ENCODE measurements around the gene KRT85.
A peak's percentile ranks its signal among the peaks of the same experiment; 100 is the strongest.
"Not testable (repeated sequence)": the region's sequence is repeated elsewhere in the genome, so short reads cannot be mapped to it uniquely, and the experiment has no call there.

KRT85 gene

GRCh38 chr12:52322069-52322468 lies 45.2 kb downstream of the KRT85 start:
- DNase-seq (no peak), ATAC-seq (no peak)
- Mint-ChIP-seq H3K4me3 (no peak overlapping the region), H3K9me3 (no peaks in the 10 kb centered on the region), H3K4me1 (peaks cover 2% of the 10 kb centered on the region), H3K27ac (no peak overlapping the region), H3K27me3 (peaks cover 8% of the 10 kb centered on the region), H3K36me3 (ENCODE audit: low read depth) (no peaks in the 10 kb centered on the region)

DNA sequence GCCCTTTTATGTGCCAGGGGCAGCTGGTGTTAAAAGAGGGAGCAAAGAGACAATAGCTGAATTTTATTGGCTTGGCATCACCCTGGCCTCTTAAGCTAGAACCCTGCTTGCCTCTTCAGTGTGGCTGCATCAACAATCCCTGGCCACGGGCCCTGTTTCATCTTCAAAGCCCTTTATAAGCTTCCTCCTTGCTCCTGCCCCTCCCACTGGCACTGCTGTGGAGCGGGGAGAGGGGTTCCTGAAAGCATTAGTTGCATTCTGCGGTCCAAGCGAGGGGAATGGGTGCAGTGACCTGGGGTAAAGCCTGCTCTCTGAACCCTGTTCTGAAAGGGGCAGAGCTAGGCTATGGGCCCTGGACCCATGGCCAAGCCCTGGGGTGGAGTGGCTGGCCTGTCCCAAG lies 45.9 kb downstream of the KRT85 start:
- Mint-ChIP-seq H3K9me3 (no peaks in the 10 kb centered on the region), H3K4me1 (no peaks in the 10 kb centered on the region), H3K4me3 (no peak overlapping the region), H3K36me3 (ENCODE audit: low read depth) (no peaks in the 10 kb centered on the region), H3K27ac (no peak overlapping the region), H3K27me3 (peaks cover 8% of the 10 kb centered on the region)
- no peak for ATAC-seq
- DNase-seq: no peak

- Mint-ChIP-seq H3K9me3 (no peaks in the 10 kb centered on the region), H3K27ac (no peak within 1 kb of the TSS), H3K36me3 (ENCODE audit: low read depth) (no peaks in the 10 kb centered on the region), H3K4me1 (no peaks in the 10 kb centered on the region), H3K4me3 (no peak within 1 kb of the TSS), H3K27me3 (peaks cover 8% of the 10 kb centered on the region)
- DNase-seq (no peak), ATAC-seq (no peak)
Measured at GRCh38 chr12:52320784-52321400, 46.4 kb downstream of the KRT85 start, which contains the start of gene KRT83. Gene KRT83 (minus strand): TSS chr12:52321398. CDS start chr12:52321335, 63 bp downstream.

- Mint-ChIP-seq H3K4me1 (no peaks in the 10 kb centered on the region), H3K27ac (no peak overlapping the region), H3K27me3 (peaks cover 8% of the 10 kb centered on the region), H3K36me3 (ENCODE audit: low read depth) (no peaks in the 10 kb centered on the region), H3K4me3 (no peak overlapping the region), H3K9me3 (no peaks in the 10 kb centered on the region)
- ATAC-seq (no peak), DNase-seq (no peak)
Measured at GRCh38 chr12:52319097-52319496, 48.2 kb downstream of the KRT85 start.

DNA sequence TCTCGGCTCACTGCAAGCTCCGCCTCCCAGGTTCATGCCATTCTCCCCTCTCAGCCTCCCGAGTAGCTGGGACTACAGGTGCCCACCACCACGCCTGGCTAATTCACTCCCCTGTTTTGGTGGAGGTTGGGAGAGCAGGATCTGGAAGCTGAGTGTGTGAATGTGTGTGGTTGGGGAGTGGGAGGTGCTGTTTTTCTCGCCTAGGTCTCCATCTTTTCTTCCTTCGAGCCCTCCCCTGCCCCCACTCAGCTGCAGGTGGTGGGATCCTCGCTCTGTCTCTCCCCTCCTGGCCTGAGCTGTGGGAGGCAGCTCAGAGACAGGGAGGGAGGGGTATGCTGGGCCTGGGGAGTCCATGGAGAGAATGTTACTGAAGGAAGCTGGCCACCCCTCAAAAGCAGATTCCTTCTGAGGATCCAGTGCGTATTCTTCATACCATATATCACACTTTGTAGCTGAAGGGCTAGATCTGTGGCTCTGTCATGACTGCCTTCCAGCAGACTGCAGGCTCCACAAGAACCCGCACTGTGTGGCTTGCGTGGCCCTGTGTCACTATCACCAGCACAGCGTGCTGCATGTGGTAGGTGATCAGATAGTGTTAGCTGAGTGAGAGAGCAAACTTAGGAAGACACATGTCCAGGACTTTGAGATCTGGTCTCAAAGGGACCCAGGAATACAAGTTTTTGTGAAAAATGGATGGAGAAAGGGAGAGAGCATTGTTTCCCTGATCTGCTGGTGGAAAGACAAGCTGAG lies 48.9 kb downstream of the KRT85 start:
- ATAC-seq: no peak
- peaks cover 8% of the 10 kb centered on the region for H3K27me3 Mint-ChIP-seq
- no peaks in the 10 kb centered on the region for H3K4me1 Mint-ChIP-seq
- no peak overlapping the region for H3K27ac Mint-ChIP-seq
- no peaks in the 10 kb centered on the region for H3K9me3 Mint-ChIP-seq
- no peak for DNase-seq
- no peak overlapping the region for H3K4me3 Mint-ChIP-seq
- H3K36me3 Mint-ChIP-seq (ENCODE audit: low read depth): no peaks in the 10 kb centered on the region

- Mint-ChIP-seq H3K27ac (no peak overlapping the region), H3K4me1 (no peaks in the 10 kb centered on the region), H3K36me3 (ENCODE audit: low read depth) (no peaks in the 10 kb centered on the region), H3K9me3 (no peaks in the 10 kb centered on the region), H3K4me3 (no peak overlapping the region), H3K27me3 (peaks cover 12% of the 10 kb centered on the region)
- ATAC-seq: no peak
- no peak for DNase-seq
Measured at GRCh38 chr12:52317468-52318052, 49.7 kb downstream of the KRT85 start.

DNA sequence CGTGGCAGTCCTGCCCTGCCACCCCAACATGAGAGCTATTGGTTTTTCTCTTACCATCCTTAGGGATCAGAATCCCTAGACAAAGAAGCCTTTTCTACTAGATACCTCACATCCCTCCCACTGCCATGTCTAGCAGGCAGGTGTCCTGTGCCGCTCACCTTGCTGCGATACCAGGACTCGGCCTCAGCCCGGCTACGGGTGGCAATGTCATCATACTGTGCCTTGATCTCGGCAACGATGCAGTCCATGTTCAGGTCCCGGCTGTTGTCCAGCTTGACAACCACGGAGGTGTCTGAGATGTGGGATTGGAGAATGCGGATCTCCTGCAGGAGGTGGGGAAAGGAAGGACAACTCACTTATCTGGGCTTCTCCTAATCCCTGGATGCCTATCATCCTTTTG lies 50.6 kb downstream of the KRT85 start:
- no peaks in the 10 kb centered on the region for H3K9me3 Mint-ChIP-seq
- no peak overlapping the region for H3K27ac Mint-ChIP-seq
- no peaks in the 10 kb centered on the region for H3K4me1 Mint-ChIP-seq
- H3K27me3 Mint-ChIP-seq: peaks cover 18% of the 10 kb centered on the region
- DNase-seq (no peak), ATAC-seq (no peak)
- no peak overlapping the region for H3K4me3 Mint-ChIP-seq
- H3K36me3 Mint-ChIP-seq (ENCODE audit: low read depth): no peaks in the 10 kb centered on the region

GRCh38 chr12:52316290-52316689 lies 51.0 kb downstream of the KRT85 start:
- Mint-ChIP-seq H3K4me3 (no peak overlapping the region), H3K27ac (no peak overlapping the region), H3K9me3 (no peaks in the 10 kb centered on the region), H3K36me3 (ENCODE audit: low read depth) (no peaks in the 10 kb centered on the region), H3K27me3 (peaks cover 23% of the 10 kb centered on the region), H3K4me1 (no peaks in the 10 kb centered on the region)
- no peak for DNase-seq
- no peak for ATAC-seq

DNA sequence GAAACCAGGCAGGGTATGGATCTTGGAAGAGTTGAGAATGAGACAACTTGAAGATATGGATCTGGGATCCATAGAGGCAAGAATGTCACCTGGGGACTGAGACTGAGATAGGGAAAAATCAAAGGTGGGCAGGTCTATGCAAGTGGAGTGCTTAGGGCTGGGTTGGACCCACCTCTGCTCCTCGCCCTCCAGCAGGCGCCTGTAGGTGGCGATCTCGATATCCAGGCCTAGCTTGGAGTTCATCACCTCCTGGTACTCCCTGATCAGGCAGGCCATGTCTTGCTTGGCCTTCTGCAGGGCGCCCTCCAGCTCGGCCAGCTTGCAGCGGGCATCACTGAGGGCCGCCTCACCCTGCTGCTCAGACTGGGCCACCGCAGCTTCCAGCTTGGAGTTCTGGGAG lies 51.6 kb downstream of the KRT85 start:
- not testable (repeated sequence) for H3K4me1 Mint-ChIP-seq; ATAC-seq; H3K36me3 Mint-ChIP-seq (ENCODE audit: low read depth); H3K9me3 Mint-ChIP-seq; H3K27ac Mint-ChIP-seq; H3K4me3 Mint-ChIP-seq
- peaks cover 26% of the 10 kb centered on the region for H3K27me3 Mint-ChIP-seq
- peak; percentile 51 for DNase-seq

GRCh38 chr12:52314511-52314910 lies 52.8 kb downstream of the KRT85 start:
- no peaks in the 10 kb centered on the region for H3K36me3 Mint-ChIP-seq (ENCODE audit: low read depth)
- H3K4me1 Mint-ChIP-seq: no peaks in the 10 kb centered on the region
- H3K4me3 Mint-ChIP-seq: no peak overlapping the region
- ATAC-seq (no peak), DNase-seq (no peak)
- H3K27ac Mint-ChIP-seq: no peak overlapping the region
- no peaks in the 10 kb centered on the region for H3K9me3 Mint-ChIP-seq
- H3K27me3 Mint-ChIP-seq: peaks cover 31% of the 10 kb centered on the region

GRCh38 chr12:52313926-52314325 lies 53.4 kb downstream of the KRT85 start:
- DNase-seq (no peak), ATAC-seq (no peak)
- Mint-ChIP-seq H3K27ac (no peak overlapping the region), H3K4me1 (no peaks in the 10 kb centered on the region), H3K36me3 (ENCODE audit: low read depth) (no peaks in the 10 kb centered on the region), H3K4me3 (no peak overlapping the region), H3K9me3 (no peaks in the 10 kb centered on the region), H3K27me3 (peaks cover 37% of the 10 kb centered on the region)

GRCh38 chr12:52313461-52313860 lies 53.8 kb downstream of the KRT85 start:
- Mint-ChIP-seq H3K27ac (no peak overlapping the region), H3K4me3 (no peak overlapping the region), H3K27me3 (peaks cover 41% of the 10 kb centered on the region), H3K4me1 (peaks cover 3% of the 10 kb centered on the region), H3K9me3 (no peaks in the 10 kb centered on the region), H3K36me3 (ENCODE audit: low read depth) (no peaks in the 10 kb centered on the region)
- ATAC-seq (no peak), DNase-seq (no peak)

- Mint-ChIP-seq H3K9me3 (no peaks in the 10 kb centered on the region), H3K36me3 (ENCODE audit: low read depth) (no peaks in the 10 kb centered on the region), H3K4me1 (peaks cover 6% of the 10 kb centered on the region), H3K27ac (no peak overlapping the region), H3K27me3 (peaks cover 47% of the 10 kb centered on the region), H3K4me3 (no peak overlapping the region)
- DNase-seq (no peak), ATAC-seq (no peak)
Measured at GRCh38 chr12:52312086-52312485, 55.2 kb downstream of the KRT85 start.

DNA sequence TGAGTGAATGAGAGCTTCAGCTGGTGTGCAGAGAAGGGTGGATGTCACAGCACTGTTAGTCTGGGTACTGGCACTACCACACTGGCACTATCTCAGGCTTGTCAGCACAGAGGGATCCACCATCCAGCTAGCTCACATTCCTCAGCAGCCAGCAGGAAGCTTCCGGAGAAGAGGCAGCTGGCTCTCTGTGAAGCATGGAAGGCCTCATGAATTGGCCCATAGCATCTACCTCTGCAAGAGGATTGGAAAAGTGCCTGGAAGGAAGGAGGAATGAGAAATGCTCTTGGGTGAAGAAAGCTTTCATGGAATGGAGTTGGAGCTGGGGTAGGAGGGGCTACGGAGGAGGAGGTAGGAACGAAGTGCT lies 56.0 kb downstream of the KRT85 start:
- Mint-ChIP-seq H3K27ac (no peak overlapping the region), H3K4me1 (peaks cover 7% of the 10 kb centered on the region), H3K27me3 (peaks cover 55% of the 10 kb centered on the region), H3K9me3 (no peaks in the 10 kb centered on the region), H3K36me3 (ENCODE audit: low read depth) (no peaks in the 10 kb centered on the region), H3K4me3 (no peak overlapping the region)
- no peak for ATAC-seq
- no peak for DNase-seq

DNA sequence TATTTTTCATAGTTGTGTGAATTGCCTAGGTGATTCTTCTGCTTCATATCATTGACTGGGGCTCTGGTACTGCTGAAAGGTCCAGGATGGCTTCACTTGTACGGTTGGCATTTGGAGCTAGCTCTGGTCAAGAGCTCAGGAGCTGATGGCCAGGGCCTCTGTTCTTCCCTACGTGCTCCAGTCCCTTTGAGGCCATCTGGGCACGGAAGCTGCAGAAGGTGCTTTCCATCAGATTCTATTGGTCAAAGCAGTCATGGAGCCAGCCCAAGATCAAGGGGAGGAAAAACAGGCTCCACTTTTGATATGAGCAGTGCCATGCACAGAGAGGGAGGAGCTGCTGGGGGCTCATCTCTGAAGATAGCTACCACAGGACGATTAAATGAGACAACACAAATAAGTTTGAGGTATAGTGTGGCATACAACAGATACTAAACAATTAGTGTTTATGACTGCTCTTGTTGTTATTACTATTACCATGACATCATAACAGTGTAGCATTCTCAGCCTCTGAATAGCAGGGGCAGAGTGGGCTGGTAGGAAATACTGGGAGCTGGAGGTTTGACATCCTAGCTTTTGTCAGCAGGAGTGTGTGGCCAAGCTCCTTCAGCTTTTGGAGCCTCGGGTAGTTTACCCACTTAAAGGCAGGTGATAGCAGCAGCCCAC lies 56.5 kb downstream of the KRT85 start:
- peaks cover 58% of the 10 kb centered on the region for H3K27me3 Mint-ChIP-seq

More for the DNA sequence above, 56.5 kb downstream of the KRT85 start:
- Mint-ChIP-seq H3K4me1 (peaks cover 8% of the 10 kb centered on the region), H3K4me3 (no peak overlapping the region), H3K27ac (no peak overlapping the region), H3K9me3 (no peaks in the 10 kb centered on the region), H3K36me3 (ENCODE audit: low read depth) (no peaks in the 10 kb centered on the region)
- ATAC-seq (no peak), DNase-seq (no peak)

Measured in activated naive CD8-positive, alpha-beta T cell treated with anti-CD3 and anti-CD28 coated beads, Interleukin-2, amount 50 U/mL, for 24 hours (primary cell).